GM12875 (cell line): ENCODE data around the gene SGO2.

Experiments used
- H3K4me3 ChIP-seq: one replicate; pipeline ENCODE4 v1.5.1; 2011; ENCODE audit warnings: low read depth, low read length, control low read depth
- TF ChIP-seq, protein P1 (sequence below): IDR thresholded peaks from 2 replicates; pipeline ENCODE4 v1.5.1; 2011; ENCODE audit warnings: low read depth, mild to moderate bottlenecking, control low read depth, inconsistent platforms, low read length, moderate library complexity, borderline replicate concordance; ENCODE audit not compliant: insufficient read depth

The SGO2 gene

DNA sequence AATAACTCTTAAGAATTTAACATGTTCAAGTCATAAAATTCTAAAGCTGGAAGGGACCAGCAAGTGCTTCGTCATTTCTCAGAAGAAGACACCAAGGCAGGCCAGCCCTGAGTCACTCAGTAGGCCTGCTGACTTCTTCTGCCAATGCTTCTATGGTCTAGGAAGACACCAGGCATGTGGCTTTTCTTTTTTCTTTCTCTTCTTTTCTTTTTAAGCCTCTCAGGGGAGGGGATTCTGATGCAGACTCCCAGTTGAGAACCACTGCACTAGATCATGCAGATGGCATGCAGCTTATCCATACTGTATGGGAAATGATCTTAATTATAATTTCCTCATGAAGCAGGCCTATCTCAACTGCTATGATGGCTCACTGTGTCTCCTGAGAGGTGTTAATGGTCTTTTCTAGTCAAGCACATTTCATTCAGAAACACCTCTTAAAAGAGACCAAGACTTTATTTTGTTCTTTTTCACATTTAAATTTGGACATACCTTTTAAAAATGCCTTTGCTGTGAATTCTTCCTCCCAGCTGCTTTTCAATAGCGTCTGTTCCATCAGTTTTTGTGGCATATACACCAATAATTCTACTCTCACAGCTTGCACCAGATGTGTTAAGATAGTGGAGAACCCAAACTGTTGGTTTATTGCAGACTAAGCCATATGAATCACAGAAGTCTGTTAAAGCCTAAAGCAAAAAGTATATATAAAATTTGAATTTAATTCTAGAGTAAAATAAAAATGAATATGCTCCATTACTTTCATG, 27.4 kb upstream of the SGO2 start:
- TF ChIP-seq, protein P1, sequence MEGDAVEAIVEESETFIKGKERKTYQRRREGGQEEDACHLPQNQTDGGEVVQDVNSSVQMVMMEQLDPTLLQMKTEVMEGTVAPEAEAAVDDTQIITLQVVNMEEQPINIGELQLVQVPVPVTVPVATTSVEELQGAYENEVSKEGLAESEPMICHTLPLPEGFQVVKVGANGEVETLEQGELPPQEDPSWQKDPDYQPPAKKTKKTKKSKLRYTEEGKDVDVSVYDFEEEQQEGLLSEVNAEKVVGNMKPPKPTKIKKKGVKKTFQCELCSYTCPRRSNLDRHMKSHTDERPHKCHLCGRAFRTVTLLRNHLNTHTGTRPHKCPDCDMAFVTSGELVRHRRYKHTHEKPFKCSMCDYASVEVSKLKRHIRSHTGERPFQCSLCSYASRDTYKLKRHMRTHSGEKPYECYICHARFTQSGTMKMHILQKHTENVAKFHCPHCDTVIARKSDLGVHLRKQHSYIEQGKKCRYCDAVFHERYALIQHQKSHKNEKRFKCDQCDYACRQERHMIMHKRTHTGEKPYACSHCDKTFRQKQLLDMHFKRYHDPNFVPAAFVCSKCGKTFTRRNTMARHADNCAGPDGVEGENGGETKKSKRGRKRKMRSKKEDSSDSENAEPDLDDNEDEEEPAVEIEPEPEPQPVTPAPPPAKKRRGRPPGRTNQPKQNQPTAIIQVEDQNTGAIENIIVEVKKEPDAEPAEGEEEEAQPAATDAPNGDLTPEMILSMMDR: no peak
- H3K4me3 ChIP-seq: no peak overlapping the region

DNA sequence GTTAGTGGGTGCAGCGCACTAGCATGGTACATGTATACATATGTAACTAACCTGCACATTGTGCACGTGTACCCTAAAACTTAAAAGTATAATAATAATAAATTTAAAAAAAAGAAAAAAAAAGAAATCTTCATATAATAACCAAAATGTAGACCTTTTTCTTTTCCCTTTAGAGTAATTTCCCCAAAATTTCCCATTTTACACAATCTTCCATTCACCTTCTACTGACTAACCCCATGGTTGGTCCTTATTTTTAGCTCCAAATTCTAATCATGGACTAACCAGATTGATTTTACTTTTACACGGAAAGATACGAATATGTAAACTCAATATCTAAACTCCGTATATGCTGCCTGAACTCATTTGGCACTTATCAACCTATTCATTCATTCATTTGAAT, 23.8 kb upstream of the SGO2 start:
- TF ChIP-seq, protein P1: no peak
- H3K4me3 ChIP-seq: no peak overlapping the region

DNA sequence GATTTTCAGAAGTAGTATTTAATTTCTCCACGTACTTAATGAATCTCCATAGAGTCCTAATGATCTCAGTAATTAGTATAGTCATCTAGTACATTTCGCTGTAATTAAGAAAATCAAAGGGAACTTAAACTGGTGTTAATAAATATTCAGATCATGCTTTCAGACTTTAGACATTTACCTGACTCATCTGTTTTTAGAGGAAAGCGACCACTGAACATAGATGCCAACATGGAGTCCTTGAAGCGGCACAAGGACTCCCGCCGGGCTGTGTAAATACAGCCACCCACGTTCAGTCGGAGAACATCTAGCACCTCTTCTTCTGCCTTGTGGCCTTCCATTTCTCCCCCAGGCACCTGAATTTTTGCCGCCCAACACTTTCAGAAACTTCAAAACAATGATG, 19.3 kb upstream of the SGO2 start:
- H3K4me3 ChIP-seq: no peak overlapping the region
- TF ChIP-seq, protein P1: no peak

DNA sequence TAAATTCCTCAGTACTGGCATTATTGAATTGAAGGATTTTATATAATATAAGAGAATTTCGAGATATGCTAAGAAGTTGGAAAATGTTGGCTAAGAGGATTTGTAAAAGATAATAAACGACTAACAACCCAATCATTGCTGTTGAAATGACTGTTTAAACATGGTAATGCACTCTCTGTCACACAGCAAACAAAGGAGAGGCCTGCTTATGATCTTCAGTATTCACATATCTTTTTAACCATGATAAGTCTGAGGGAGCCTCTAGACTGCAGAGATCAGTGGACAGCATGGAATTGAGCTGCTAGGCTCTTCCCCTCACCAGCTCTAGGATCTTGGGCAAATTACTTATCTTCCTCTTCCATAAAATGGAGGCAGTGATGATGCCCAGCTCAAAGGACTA, 18.8 kb upstream of the SGO2 start:
- TF ChIP-seq, protein P1: no peak

DNA sequence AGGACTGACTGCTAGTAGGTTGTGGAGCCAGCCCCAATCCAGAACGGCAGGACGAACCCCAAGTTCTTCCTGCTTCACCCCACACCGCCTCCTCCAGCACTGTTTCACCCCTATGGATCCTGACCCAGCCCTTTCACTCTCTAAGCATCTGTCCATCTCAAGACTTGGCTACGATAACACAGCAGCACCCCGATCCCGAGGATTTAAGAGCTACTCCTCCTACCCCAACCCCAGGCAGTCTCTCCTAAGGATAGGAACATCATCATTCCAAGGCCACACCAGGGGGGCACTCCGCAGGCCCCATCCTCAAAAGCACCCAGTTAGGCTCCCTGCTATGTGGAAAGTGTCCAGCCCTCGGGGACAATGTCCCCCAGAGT, 16.8 kb upstream of the SGO2 start:
- H3K4me3 ChIP-seq: peak overlapping the region; percentile 59
- TF ChIP-seq, protein P1: no peak

More for the DNA sequence above, 18.8 kb upstream of the SGO2 start:
- no peak overlapping the region for H3K4me3 ChIP-seq

DNA sequence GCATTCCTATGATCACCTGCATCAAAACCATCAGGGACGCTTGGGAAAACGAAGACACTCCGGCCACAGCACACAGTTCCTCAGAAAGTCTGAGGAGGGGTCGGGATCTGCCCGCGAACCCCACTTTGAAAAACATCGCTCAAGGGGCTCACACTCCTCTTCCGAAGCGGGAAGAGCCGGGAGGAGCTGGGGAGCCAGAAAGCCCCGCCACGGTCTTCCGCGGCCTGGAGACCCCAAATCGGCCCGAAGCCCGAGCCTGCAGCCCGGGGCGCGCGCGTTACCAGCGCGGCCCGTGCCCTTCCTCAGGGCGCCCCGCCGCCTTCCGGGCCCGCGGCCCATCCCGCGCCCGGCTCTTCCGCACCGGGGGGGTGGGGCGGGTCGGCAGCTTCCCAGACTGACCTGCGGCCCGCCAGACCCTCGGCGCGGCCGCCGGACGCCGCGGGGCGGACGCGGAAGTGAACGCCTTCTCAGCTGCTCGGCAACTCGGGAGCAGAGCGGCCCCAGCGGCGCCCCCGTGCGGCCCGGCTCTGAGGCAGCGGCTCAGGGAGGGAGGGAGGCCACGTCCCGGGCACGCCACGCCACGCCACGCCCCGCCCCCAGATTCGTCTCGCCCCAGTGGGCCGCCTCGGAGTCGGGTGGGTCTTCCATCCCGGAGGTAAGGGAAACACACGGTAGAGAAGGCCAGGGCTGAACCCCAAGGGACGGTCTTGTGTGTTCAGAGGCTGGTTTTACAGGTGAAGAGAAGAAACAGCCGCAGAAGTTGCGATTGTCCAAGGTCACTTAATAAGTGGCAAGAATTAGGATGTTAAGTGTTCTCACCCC, 16.2 kb upstream of the SGO2 start, which contains the start of gene KCTD18:
Gene KCTD18, minus strand, starts transcription at position 457 of the 822 bp plus-strand sequence. CDS start 3,052 bp downstream, outside the sequence.
- H3K4me3 ChIP-seq: peak within 1 kb of the TSS; percentile 59
- TF ChIP-seq, protein P1: peak; percentile 95
